Left lobe of liver (tissue), 2 donors: ENCODE measurements around the gene OR10C1. TPM values are rescaled to one million over a fixed set of nuclear protein-coding genes. Genes with fewer than 3 reads are reported as not detected.
A peak's percentile ranks its signal among the peaks of the same experiment; 100 is the strongest.

Experiments
- ATAC-seq: fragments of 200-7000 bp; cut with Tn5 transposase; one replicate; pipeline ENCODE4 v1.9.1; 2020; ENCODE audit warnings: mild to moderate bottlenecking, moderate library complexity
- DNase-seq: peaks from one replicate; pipeline ENCODE4 v3.0.0-alpha.2; 2020; ENCODE audit warnings: low spot score
- total RNA-seq: library from RNA; stranded (reverse); gene quantifications from one replicate; pipeline ENCODE4 v1.2.1, GENCODE V29; 2021
- donor health status: DM: no; HTN: no; CAD: no; lungs with moderate emphysema.
- donor health status: DM: no; HTN: yes; CAD: no.

Gene OR10C1
- total RNA-seq, 1 donor from 2014 or later: not detected

- ATAC-seq: no peak
- DNase-seq: no peak
Measured at GRCh38 chr6:29474996-29475395, 35.9 kb downstream of the OR10C1 start.

GRCh38 chr6:29477923-29478450 lies 38.9 kb downstream of the OR10C1 start:
- ATAC-seq: no peak
- no peak for DNase-seq

GRCh38 chr6:29478740-29479139 lies 39.6 kb downstream of the OR10C1 start:
- ATAC-seq (no peak), DNase-seq (no peak)

- ATAC-seq (no peak), DNase-seq (no peak)
Measured at GRCh38 chr6:29479560-29479959, 40.5 kb downstream of the OR10C1 start.

GRCh38 chr6:29483186-29483585 lies 44.1 kb downstream of the OR10C1 start:
- DNase-seq: no peak
- no peak for ATAC-seq

GRCh38 chr6:29483735-29484134 lies 44.6 kb downstream of the OR10C1 start:
- ATAC-seq (peak; percentile 86), DNase-seq (no peak)

GRCh38 chr6:29486577-29486976 lies 47.5 kb downstream of the OR10C1 start:
- ATAC-seq (no peak), DNase-seq (no peak)

GRCh38 chr6:29487131-29487530 lies 48.0 kb downstream of the OR10C1 start:
- DNase-seq (no peak), ATAC-seq (no peak)

- ATAC-seq (no peak), DNase-seq (no peak)
Measured at GRCh38 chr6:29487660-29488059, 48.6 kb downstream of the OR10C1 start, which contains the start of gene MAS1L. Gene MAS1L, minus strand, starts transcription at chr6:29487956. Its CDS starts 54 bp downstream, at chr6:29487902.

GRCh38 chr6:29488874-29489273 lies 49.8 kb downstream of the OR10C1 start:
- no peak for ATAC-seq
- DNase-seq: no peak

GRCh38 chr6:29489286-29489685 lies 50.2 kb downstream of the OR10C1 start:
- ATAC-seq (peak; percentile 49), DNase-seq (no peak)

GRCh38 chr6:29490055-29490454 lies 50.9 kb downstream of the OR10C1 start:
- DNase-seq (no peak), ATAC-seq (no peak)

GRCh38 chr6:29490552-29490951 lies 51.4 kb downstream of the OR10C1 start:
- DNase-seq: no peak
- ATAC-seq: no peak

Other genes starting within 250 kb of the OR10C1 start
- not detected for gene OR14J1, start 137.6 kb upstream of the OR10C1 start, total RNA-seq
- gene OR5V1, start 70.4 kb upstream of the OR10C1 start, total RNA-seq: not detected
- not detected for gene OR12D3, start 64.0 kb upstream of the OR10C1 start, total RNA-seq
- gene OR12D2, start 43.7 kb upstream of the OR10C1 start, total RNA-seq: not detected
- gene OR12D1, start 24.4 kb upstream of the OR10C1 start, total RNA-seq: not detected
- gene OR11A1, start 17.8 kb downstream of the OR10C1 start, total RNA-seq: not detected
- not detected for gene OR2H1, start 17.8 kb downstream of the OR10C1 start, total RNA-seq
- gene MAS1L, start 48.6 kb downstream of the OR10C1 start, total RNA-seq: not detected
- gene UBD, start 120.4 kb downstream of the OR10C1 start, total RNA-seq: 0.93 TPM
- not detected for gene OR2H2, start 145.8 kb downstream of the OR10C1 start, total RNA-seq
- 3.0 TPM for gene GABBR1, start 193.9 kb downstream of the OR10C1 start, total RNA-seq
- not detected for gene MOG, start 217.8 kb downstream of the OR10C1 start, total RNA-seq
- gene ZFP57, start 241.8 kb downstream of the OR10C1 start, total RNA-seq: not detected